ENCODE results near the gene OR4D1. TPM values are rescaled to one million over a fixed set of nuclear protein-coding genes. Genes with fewer than 3 reads are reported as not detected.
"Not testable (repeated sequence)": the region's sequence is repeated elsewhere in the genome, so short reads cannot be mapped to it uniquely, and the experiment has no call there.

Gene OR4D1
- total RNA-seq, result not detected in 2 replicates

GRCh38 chr17:58147930-58148434, at the start of gene OR4D1:
TSS of gene OR4D1 (plus strand) at chr17:58148384. CDS start at chr17:58155154, 6,770 bp downstream.
- DNase-seq (ENCODE audit: low read depth), result no peak
- no peaks in the 10 kb centered on the region for H3K36me3 ChIP-seq (ENCODE audit: control insufficient read depth, insufficient read depth, low read length)
- H3K4me3 ChIP-seq (ENCODE audit: low read depth, low read length), result no peak within 1 kb of the TSS
- H3K27me3 ChIP-seq (ENCODE audit: control insufficient read depth, insufficient read depth, low read length), result peaks cover 16% of the 10 kb centered on the region
- no peak for TF ChIP-seq CTCF (IDR thresholded peaks at IDR 0.05; ENCODE audit: insufficient read depth, low read length, poor library complexity, severe bottlenecking)

GRCh38 chr17:58100506-58100905, 47.7 kb upstream of the OR4D1 start:
- Histone ChIP-seq H3K27me3 (ENCODE audit: control insufficient read depth, insufficient read depth, low read length) (no peaks in the 10 kb centered on the region), H3K4me3 (ENCODE audit: low read depth, low read length) (no peak overlapping the region), H3K36me3 (ENCODE audit: control insufficient read depth, insufficient read depth, low read length) (no peaks in the 10 kb centered on the region)
- no peak for TF ChIP-seq CTCF (IDR thresholded peaks at IDR 0.05; ENCODE audit: insufficient read depth, low read length, poor library complexity, severe bottlenecking)
- DNase-seq (ENCODE audit: low read depth), result no peak

GRCh38 chr17:58101898-58102297, 46.3 kb upstream of the OR4D1 start:
- not testable (repeated sequence) for H3K4me3 ChIP-seq (ENCODE audit: low read depth, low read length); H3K27me3 ChIP-seq (ENCODE audit: control insufficient read depth, insufficient read depth, low read length)

GRCh38 chr17:58105093-58105492, 43.1 kb upstream of the OR4D1 start:
- no peaks in the 10 kb centered on the region for H3K27me3 ChIP-seq (ENCODE audit: control insufficient read depth, insufficient read depth, low read length)
- no peaks in the 10 kb centered on the region for H3K36me3 ChIP-seq (ENCODE audit: control insufficient read depth, insufficient read depth, low read length)
- no peak for TF ChIP-seq CTCF (IDR thresholded peaks at IDR 0.05; ENCODE audit: insufficient read depth, low read length, poor library complexity, severe bottlenecking)
- H3K4me3 ChIP-seq (ENCODE audit: low read depth, low read length), result no peak overlapping the region
- no peak for DNase-seq (ENCODE audit: low read depth)

More at GRCh38 chr17:58101898-58102297, 46.3 kb upstream of the OR4D1 start:
- not testable (repeated sequence) for H3K36me3 ChIP-seq (ENCODE audit: control insufficient read depth, insufficient read depth, low read length); DNase-seq (ENCODE audit: low read depth)

- Histone ChIP-seq H3K36me3 (ENCODE audit: control insufficient read depth, insufficient read depth, low read length) (no peaks in the 10 kb centered on the region), H3K27me3 (ENCODE audit: control insufficient read depth, insufficient read depth, low read length) (no peaks in the 10 kb centered on the region), H3K4me3 (ENCODE audit: low read depth, low read length) (no peak overlapping the region)
- no peak for DNase-seq (ENCODE audit: low read depth)
- no peak for TF ChIP-seq CTCF (IDR thresholded peaks at IDR 0.05; ENCODE audit: insufficient read depth, low read length, poor library complexity, severe bottlenecking)
Measured at GRCh38 chr17:58107306-58107705, 40.9 kb upstream of the OR4D1 start.

GRCh38 chr17:58109197-58109596, 39.0 kb upstream of the OR4D1 start:
- Histone ChIP-seq H3K4me3 (ENCODE audit: low read depth, low read length) (no peak overlapping the region), H3K36me3 (ENCODE audit: control insufficient read depth, insufficient read depth, low read length) (no peaks in the 10 kb centered on the region), H3K27me3 (ENCODE audit: control insufficient read depth, insufficient read depth, low read length) (peaks cover 6% of the 10 kb centered on the region)
- DNase-seq (ENCODE audit: low read depth), result no peak
- no peak for TF ChIP-seq CTCF (IDR thresholded peaks at IDR 0.05; ENCODE audit: insufficient read depth, low read length, poor library complexity, severe bottlenecking)
